Mesendoderm (in vitro differentiated cells): ENCODE results near the gene LTN1.

Experiments used
- DNase-seq: peaks from one replicate; pipeline ENCODE4 v3.0.0; 2013
- H2AK5ac ChIP-seq: 2 replicates; pipeline ENCODE4 v1.6.1; 2013; ENCODE audit warnings: low read length, inconsistent platforms
- H2BK120ac ChIP-seq: 2 replicates; pipeline ENCODE4 v1.6.1; 2013; ENCODE audit warnings: low read depth, mild to moderate bottlenecking, low read length, moderate library complexity, mixed read lengths
- H2BK15ac ChIP-seq: replicated peaks from 2 replicates; pipeline ENCODE4 v1.6.1; 2013; ENCODE audit warnings: low read depth, mild to moderate bottlenecking, moderate library complexity
- H2BK5ac ChIP-seq: 2 replicates; pipeline ENCODE4 v1.6.1; 2013; ENCODE audit warnings: low read length, inconsistent platforms
- H3K18ac ChIP-seq: 2 replicates; pipeline ENCODE4 v1.6.1; 2013; ENCODE audit warnings: mild to moderate bottlenecking, low read length, mixed read lengths
- H3K23ac ChIP-seq: one replicate; pipeline ENCODE4 v1.6.1; 2013; ENCODE audit warnings: low read length
- H3K27ac ChIP-seq: 2 replicates; pipeline ENCODE4 v1.5.1; 2013; ENCODE audit warnings: low read depth, mild to moderate bottlenecking, inconsistent platforms, low read length, moderate library complexity
- H3K27me3 ChIP-seq: 2 replicates; pipeline ENCODE4 v1.6.1; 2013; ENCODE audit warnings: low read length, control low read depth, mild to moderate bottlenecking, inconsistent platforms; ENCODE audit not compliant: insufficient read depth, poor library complexity
- H3K36me3 ChIP-seq: 2 replicates; pipeline ENCODE4 v1.6.1; 2013; ENCODE audit warnings: low read length, inconsistent platforms; ENCODE audit not compliant: control insufficient read depth, insufficient read depth
- H3K4ac ChIP-seq: one replicate; pipeline ENCODE4 v1.6.1; 2013; ENCODE audit warnings: low read depth, mild to moderate bottlenecking, low read length, moderate library complexity
- H3K4me1 ChIP-seq: 2 replicates; pipeline ENCODE4 v1.6.1; 2013; ENCODE audit warnings: low read depth, low read length, inconsistent platforms; ENCODE audit not compliant: control insufficient read depth
- H3K4me2 ChIP-seq: 2 replicates; pipeline ENCODE4 v1.6.1; 2013; ENCODE audit warnings: low read length
- H3K4me3 ChIP-seq: 2 replicates; pipeline ENCODE4 v1.5.1; 2013; ENCODE audit warnings: mild to moderate bottlenecking, low read length
- H3K56ac ChIP-seq: one replicate; pipeline ENCODE4 v1.6.1; 2013; ENCODE audit warnings: low read length
- H3K79me1 ChIP-seq: 2 replicates; pipeline ENCODE4 v1.6.1; 2013; ENCODE audit warnings: low read length, inconsistent platforms
- H3K79me2 ChIP-seq: 2 replicates; pipeline ENCODE4 v1.6.1; 2013; ENCODE audit warnings: mild to moderate bottlenecking, low read length; ENCODE audit not compliant: control insufficient read depth, insufficient read depth
- H3K9ac ChIP-seq: 2 replicates; pipeline ENCODE4 v1.6.1; 2013; ENCODE audit warnings: low read length, inconsistent platforms
- H4K5ac ChIP-seq: one replicate; pipeline ENCODE4 v1.6.1; 2013; ENCODE audit warnings: low read length
- H4K8ac ChIP-seq: one replicate; pipeline ENCODE4 v1.6.1; 2013; ENCODE audit warnings: low read depth, mild to moderate bottlenecking, control low read depth, low read length, moderate library complexity
- WGBS: extraction: QIAGEN DNeasy Blood & Tissue Kit; methylation state at CpG from one replicate; pipeline ENCODE4 v1.1.7; 2013; ENCODE audit warnings: low lambda C conversion rate, missing lambda C conversion rate; ENCODE audit not compliant: insufficient coverage; ENCODE audit errors: extremely low coverage; 5-methylcytosine and 5-hydroxymethylcytosine counted together

LTN1 gene

DNA sequence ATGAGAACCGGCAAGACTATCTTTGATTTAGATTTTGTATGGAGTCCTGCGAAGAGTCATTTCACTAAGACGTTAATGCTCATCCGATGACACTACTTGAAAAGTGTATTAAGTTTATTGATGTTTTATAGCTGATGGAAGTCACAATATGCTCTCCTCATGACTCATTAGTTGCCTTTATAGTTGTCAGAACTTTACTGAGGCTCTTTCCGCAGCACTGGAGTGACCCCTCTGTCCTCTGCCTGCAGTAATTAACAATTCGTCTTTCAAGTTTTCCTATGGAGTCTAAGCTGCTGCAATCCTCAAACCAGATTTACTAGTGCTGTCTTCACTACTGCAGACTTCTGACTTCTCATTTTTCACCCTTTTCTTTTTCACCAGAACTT lies 32.6 kb upstream of the LTN1 start:
- H3K4ac ChIP-seq = no peak overlapping the region
- peak; percentile 23 for DNase-seq

GRCh38 chr21:29024474-29025327 lies 32.0 kb upstream of the LTN1 start, which contains the start of gene USP16:
Gene USP16 (plus strand): TSS chr21:29024668. CDS start chr21:29027914, 3,246 bp downstream.
- peaks cover 12% of the 10 kb centered on the region for H3K79me2 ChIP-seq
- no peaks in the 10 kb centered on the region for H3K36me3 ChIP-seq
- no peak within 1 kb of the TSS for H3K4ac ChIP-seq
- no CpG with 5 or more reads among the region's 48 CpGs for WGBS
- no peaks in the 10 kb centered on the region for H3K4me1 ChIP-seq
- H2BK120ac ChIP-seq = no peak within 1 kb of the TSS
- H3K9ac ChIP-seq = peak within 1 kb of the TSS; percentile 94
- peak within 1 kb of the TSS; percentile 96 for H3K56ac ChIP-seq
- H3K18ac ChIP-seq = peak within 1 kb of the TSS; percentile 72
- H4K8ac ChIP-seq = no peak within 1 kb of the TSS
- no peaks in the 10 kb centered on the region for H3K27me3 ChIP-seq
- no peak within 1 kb of the TSS for H4K5ac ChIP-seq
- H3K27ac ChIP-seq = peak within 1 kb of the TSS; percentile 75
- H3K79me1 ChIP-seq = peaks cover 6% of the 10 kb centered on the region
- H3K23ac ChIP-seq = peak within 1 kb of the TSS; percentile 91
- peak within 1 kb of the TSS; percentile 83 for H2BK5ac ChIP-seq
- no peak within 1 kb of the TSS for H2AK5ac ChIP-seq
- H3K4me3 ChIP-seq = peak within 1 kb of the TSS; percentile 92
- peak; percentile 99 for DNase-seq
- H2BK15ac ChIP-seq = no peak within 1 kb of the TSS
- H3K4me2 ChIP-seq = peak within 1 kb of the TSS; percentile 85

More for the DNA sequence above, 32.6 kb upstream of the LTN1 start:
- Histone ChIP-seq H3K9ac (peak overlapping the region; percentile 82), H3K23ac (no peak overlapping the region), H3K4me2 (peak overlapping the region; percentile 85), H2BK120ac (no peak overlapping the region), H3K79me2 (peaks cover 12% of the 10 kb centered on the region), H2BK15ac (no peak overlapping the region), H4K8ac (no peak overlapping the region), H3K18ac (no peak overlapping the region), H3K79me1 (peaks cover 6% of the 10 kb centered on the region), H3K27me3 (no peaks in the 10 kb centered on the region), H4K5ac (no peak overlapping the region), H3K36me3 (no peaks in the 10 kb centered on the region), H3K56ac (peak overlapping the region; percentile 88), H3K4me3 (peak overlapping the region; percentile 92), H3K4me1 (no peaks in the 10 kb centered on the region), H2BK5ac (no peak overlapping the region), H2AK5ac (no peak overlapping the region), H3K27ac (no peak overlapping the region)
- WGBS = no CpG with 5 or more reads among the region's 6 CpGs

GRCh38 chr21:29022166-29022565 lies 29.5 kb upstream of the LTN1 start:
- Histone ChIP-seq H3K4ac (no peak overlapping the region), H2BK15ac (no peak overlapping the region), H3K4me3 (no peak overlapping the region), H3K4me2 (no peak overlapping the region), H3K18ac (no peak overlapping the region), H3K23ac (no peak overlapping the region), H3K79me2 (peaks cover 10% of the 10 kb centered on the region), H3K79me1 (peaks cover 5% of the 10 kb centered on the region), H2BK120ac (no peak overlapping the region), H4K5ac (no peak overlapping the region), H2AK5ac (no peak overlapping the region), H3K27me3 (no peaks in the 10 kb centered on the region), H2BK5ac (no peak overlapping the region), H3K9ac (no peak overlapping the region), H3K56ac (no peak overlapping the region), H3K27ac (no peak overlapping the region), H3K36me3 (no peaks in the 10 kb centered on the region), H4K8ac (no peak overlapping the region), H3K4me1 (no peaks in the 10 kb centered on the region)
- no peak for DNase-seq
- WGBS = no CpG with 5 or more reads among the region's 4 CpGs

GRCh38 chr21:29018540-29018939 lies 25.9 kb upstream of the LTN1 start:
- no peak overlapping the region for H3K56ac ChIP-seq
- H3K79me2 ChIP-seq = no peaks in the 10 kb centered on the region
- H3K23ac ChIP-seq = no peak overlapping the region
- no peaks in the 10 kb centered on the region for H3K4me1 ChIP-seq
- H3K18ac ChIP-seq = no peak overlapping the region
- no peak overlapping the region for H3K4ac ChIP-seq
- no peak overlapping the region for H3K27ac ChIP-seq
- no peaks in the 10 kb centered on the region for H3K27me3 ChIP-seq
- no CpG with 5 or more reads among the region's 12 CpGs for WGBS
- H2BK5ac ChIP-seq = no peak overlapping the region
- H2BK15ac ChIP-seq = no peak overlapping the region
- no peak for DNase-seq
- no peak overlapping the region for H3K4me2 ChIP-seq
- no peak overlapping the region for H2AK5ac ChIP-seq
- H4K5ac ChIP-seq = no peak overlapping the region
- H3K9ac ChIP-seq = peak overlapping the region; percentile 61
- H4K8ac ChIP-seq = peak overlapping the region; percentile 81
- no peaks in the 10 kb centered on the region for H3K79me1 ChIP-seq
- no peaks in the 10 kb centered on the region for H3K36me3 ChIP-seq
- no peak overlapping the region for H2BK120ac ChIP-seq
- no peak overlapping the region for H3K4me3 ChIP-seq

- Histone ChIP-seq H3K4me2 (no peak overlapping the region), H3K36me3 (no peaks in the 10 kb centered on the region), H2BK120ac (no peak overlapping the region), H3K79me2 (no peaks in the 10 kb centered on the region), H3K79me1 (no peaks in the 10 kb centered on the region), H3K9ac (no peak overlapping the region), H3K18ac (no peak overlapping the region), H4K8ac (no peak overlapping the region), H4K5ac (no peak overlapping the region), H3K4me3 (no peak overlapping the region), H2AK5ac (no peak overlapping the region), H3K27me3 (no peaks in the 10 kb centered on the region), H3K4me1 (no peaks in the 10 kb centered on the region), H3K27ac (no peak overlapping the region), H2BK5ac (no peak overlapping the region), H3K56ac (no peak overlapping the region), H3K23ac (no peak overlapping the region), H2BK15ac (no peak overlapping the region), H3K4ac (no peak overlapping the region)
- whole genome bisulfite sequencing = no CpG with 5 or more reads among the region's 6 CpGs
- DNase-seq = no peak
Measured at GRCh38 chr21:29017639-29018237, 25.1 kb upstream of the LTN1 start.
